Activated T-helper 1 cell treated with anti-CD3 and anti-CD28 coated beads, Interleukin-12 subunit alpha, Interleukin-12 subunit beta, Interleukin-2, Interleukin-4 antibody, amounts not matched to agents 30 ng/mL and 10 ng/mL and 1 ng/mL, durations not matched to agents 14 hours and 24 hours and 36 hours (primary cell): ENCODE data around the gene ALDH3B2. TPM values are rescaled to one million over a fixed set of nuclear protein-coding genes. Genes with fewer than 3 reads are reported as not detected.
"Not testable (repeated sequence)": the region's sequence is repeated elsewhere in the genome, so short reads cannot be mapped to it uniquely, and the experiment has no call there.

Experiments used
- DNase-seq: peaks from one replicate; pipeline ENCODE4 v3.0.0; 2021; ENCODE audit warnings: low spot score
- H3K27ac Mint-ChIP-seq: one replicate; pipeline ENCODE4 v1.8.0; 2021; ENCODE audit warnings: mild to moderate bottlenecking, mixed read lengths
- H3K27me3 Mint-ChIP-seq: one replicate; pipeline ENCODE4 v1.8.0; 2022; ENCODE audit warnings: mild to moderate bottlenecking, moderate library complexity, mixed read lengths; ENCODE audit not compliant: insufficient read depth
- H3K36me3 Mint-ChIP-seq: one replicate; pipeline ENCODE4 v1.8.0; 2021; ENCODE audit warnings: low read depth, mixed read lengths
- H3K4me1 Mint-ChIP-seq: one replicate; pipeline ENCODE4 v1.8.0; 2021; ENCODE audit warnings: low read depth, mixed read lengths
- H3K4me3 Mint-ChIP-seq: one replicate; pipeline ENCODE4 v1.8.0; 2021; ENCODE audit warnings: mild to moderate bottlenecking, moderate library complexity, mixed read lengths
- H3K9me3 Mint-ChIP-seq: one replicate; pipeline ENCODE4 v1.8.0; 2021; ENCODE audit warnings: mixed read lengths
- intact Hi-C: fragments of 100-400 bp; cut with micrococcal nuclease; formaldehyde crosslinking; loops from one replicate; pipeline ENCODE4 v1.15.1; 2024
- total RNA-seq: library from RNA; stranded (reverse); gene quantifications from 2 replicates; pipeline ENCODE4 v1.2.3, GENCODE V29; 2022

The ALDH3B2 gene
- total RNA-seq, 1 donor from 2014 or later, result not detected

GRCh38 chr11:67641338-67642172, 32.9 kb downstream of the ALDH3B2 start:
- Mint-ChIP-seq H3K4me1 (peaks cover 13% of the 10 kb centered on the region), H3K9me3 (no peaks in the 10 kb centered on the region), H3K4me3 (no peak overlapping the region), H3K27ac (no peak overlapping the region), H3K36me3 (no peaks in the 10 kb centered on the region), H3K27me3 (peaks cover 7% of the 10 kb centered on the region)
- DNase-seq, result no peak
- intact Hi-C loops, result no loop called here

- DNase-seq, result no peak
- no peaks in the 10 kb centered on the region for H3K36me3 Mint-ChIP-seq
- intact Hi-C loops, result loop anchor here (1.0 kb wide), 1 partner anchor 18 kb away; no protein-coding TSS in a partner anchor
- no peaks in the 10 kb centered on the region for H3K9me3 Mint-ChIP-seq
- H3K27ac Mint-ChIP-seq, result no peak overlapping the region
- peaks cover 3% of the 10 kb centered on the region for H3K27me3 Mint-ChIP-seq
- no peak overlapping the region for H3K4me3 Mint-ChIP-seq
- peaks cover 7% of the 10 kb centered on the region for H3K4me1 Mint-ChIP-seq
Observed at GRCh38 chr11:67640758-67641337, 33.6 kb downstream of the ALDH3B2 start.

- H3K27ac Mint-ChIP-seq, result no peak overlapping the region
- H3K4me3 Mint-ChIP-seq, result no peak overlapping the region
- intact Hi-C loops, result loop anchor here (1.0 kb wide), 1 partner anchor 19 kb away; no protein-coding TSS in a partner anchor
- H3K4me1 Mint-ChIP-seq, result peaks cover 7% of the 10 kb centered on the region
- peaks cover 4% of the 10 kb centered on the region for H3K27me3 Mint-ChIP-seq
- H3K9me3 Mint-ChIP-seq, result no peaks in the 10 kb centered on the region
- H3K36me3 Mint-ChIP-seq, result no peaks in the 10 kb centered on the region
- DNase-seq, result peak; percentile 28
Observed at GRCh38 chr11:67640021-67640757, 34.2 kb downstream of the ALDH3B2 start.

- H3K9me3 Mint-ChIP-seq, result no peaks in the 10 kb centered on the region
- H3K4me1 Mint-ChIP-seq, result peaks cover 7% of the 10 kb centered on the region
- no peak within 1 kb of the TSS for H3K4me3 Mint-ChIP-seq
- H3K36me3 Mint-ChIP-seq, result no peaks in the 10 kb centered on the region
- intact Hi-C loops, result no loop called here
- H3K27ac Mint-ChIP-seq, result no peak within 1 kb of the TSS
- no peak for DNase-seq
- H3K27me3 Mint-ChIP-seq, result peaks cover 5% of the 10 kb centered on the region
Observed at GRCh38 chr11:67639438-67639859, 35.0 kb downstream of the ALDH3B2 start, which contains the start of gene TBX10. Gene TBX10 (minus strand): TSS chr11:67639763. CDS start chr11:67639472, 291 bp downstream.

- DNase-seq, result no peak
- intact Hi-C loops, result no loop called here
- H3K4me1 Mint-ChIP-seq, result peaks cover 7% of the 10 kb centered on the region
- no peak overlapping the region for H3K27ac Mint-ChIP-seq
- H3K36me3 Mint-ChIP-seq, result no peaks in the 10 kb centered on the region
- peaks cover 5% of the 10 kb centered on the region for H3K27me3 Mint-ChIP-seq
- H3K4me3 Mint-ChIP-seq, result no peak overlapping the region
- H3K9me3 Mint-ChIP-seq, result no peaks in the 10 kb centered on the region
Observed at GRCh38 chr11:67638535-67639437, 35.6 kb downstream of the ALDH3B2 start.

GRCh38 chr11:67637441-67637840, 37.0 kb downstream of the ALDH3B2 start:
- H3K36me3 Mint-ChIP-seq, H3K27ac Mint-ChIP-seq, H3K4me1 Mint-ChIP-seq, intact Hi-C loops, H3K9me3 Mint-ChIP-seq, H3K4me3 Mint-ChIP-seq, DNase-seq, H3K27me3 Mint-ChIP-seq: not testable (repeated sequence)

- Mint-ChIP-seq H3K4me3 (no peak overlapping the region), H3K36me3 (no peaks in the 10 kb centered on the region), H3K4me1 (peaks cover 7% of the 10 kb centered on the region), H3K27me3 (peaks cover 1% of the 10 kb centered on the region), H3K9me3 (no peaks in the 10 kb centered on the region), H3K27ac (no peak overlapping the region)
- intact Hi-C loops, result no loop called here
- no peak for DNase-seq
Observed at GRCh38 chr11:67636962-67637361, 37.5 kb downstream of the ALDH3B2 start.

- H3K36me3 Mint-ChIP-seq, result no peaks in the 10 kb centered on the region
- H3K27ac Mint-ChIP-seq, result no peak overlapping the region
- no peak overlapping the region for H3K4me3 Mint-ChIP-seq
- H3K9me3 Mint-ChIP-seq, result no peaks in the 10 kb centered on the region
- peaks cover 11% of the 10 kb centered on the region for H3K4me1 Mint-ChIP-seq
- no peak for DNase-seq
- peaks cover 3% of the 10 kb centered on the region for H3K27me3 Mint-ChIP-seq
- intact Hi-C loops, result no loop called here
Observed at GRCh38 chr11:67635231-67635521, 39.2 kb downstream of the ALDH3B2 start.

- H3K4me3 Mint-ChIP-seq, result no peak overlapping the region
- H3K36me3 Mint-ChIP-seq, result no peaks in the 10 kb centered on the region
- H3K27me3 Mint-ChIP-seq, result peaks cover 3% of the 10 kb centered on the region
- H3K27ac Mint-ChIP-seq, result no peak overlapping the region
- DNase-seq, result no peak
- intact Hi-C loops, result no loop called here
- peaks cover 11% of the 10 kb centered on the region for H3K4me1 Mint-ChIP-seq
- no peaks in the 10 kb centered on the region for H3K9me3 Mint-ChIP-seq
Observed at GRCh38 chr11:67634366-67635230, 39.8 kb downstream of the ALDH3B2 start.

- intact Hi-C loops, result no loop called here
- no peaks in the 10 kb centered on the region for H3K9me3 Mint-ChIP-seq
- H3K27me3 Mint-ChIP-seq, result peaks cover 3% of the 10 kb centered on the region
- no peak for DNase-seq
- H3K36me3 Mint-ChIP-seq, result no peaks in the 10 kb centered on the region
- H3K27ac Mint-ChIP-seq, result no peak overlapping the region
- peaks cover 11% of the 10 kb centered on the region for H3K4me1 Mint-ChIP-seq
- no peak overlapping the region for H3K4me3 Mint-ChIP-seq
Observed at GRCh38 chr11:67633758-67634365, 40.6 kb downstream of the ALDH3B2 start.

GRCh38 chr11:67632982-67633755, 41.3 kb downstream of the ALDH3B2 start:
- H3K36me3 Mint-ChIP-seq, result no peaks in the 10 kb centered on the region
- H3K9me3 Mint-ChIP-seq, result no peaks in the 10 kb centered on the region
- no peak for DNase-seq
- intact Hi-C loops, result no loop called here
- H3K27me3 Mint-ChIP-seq, result peaks cover 3% of the 10 kb centered on the region
- H3K27ac Mint-ChIP-seq, result no peak overlapping the region
- H3K4me1 Mint-ChIP-seq, result peaks cover 11% of the 10 kb centered on the region
- H3K4me3 Mint-ChIP-seq, result no peak overlapping the region
